ENCODE measurements around the gene DHFR.
"Not testable (repeated sequence)": the region's sequence is repeated elsewhere in the genome, so short reads cannot be mapped to it uniquely, and the experiment has no call there.

The DHFR gene

DNA sequence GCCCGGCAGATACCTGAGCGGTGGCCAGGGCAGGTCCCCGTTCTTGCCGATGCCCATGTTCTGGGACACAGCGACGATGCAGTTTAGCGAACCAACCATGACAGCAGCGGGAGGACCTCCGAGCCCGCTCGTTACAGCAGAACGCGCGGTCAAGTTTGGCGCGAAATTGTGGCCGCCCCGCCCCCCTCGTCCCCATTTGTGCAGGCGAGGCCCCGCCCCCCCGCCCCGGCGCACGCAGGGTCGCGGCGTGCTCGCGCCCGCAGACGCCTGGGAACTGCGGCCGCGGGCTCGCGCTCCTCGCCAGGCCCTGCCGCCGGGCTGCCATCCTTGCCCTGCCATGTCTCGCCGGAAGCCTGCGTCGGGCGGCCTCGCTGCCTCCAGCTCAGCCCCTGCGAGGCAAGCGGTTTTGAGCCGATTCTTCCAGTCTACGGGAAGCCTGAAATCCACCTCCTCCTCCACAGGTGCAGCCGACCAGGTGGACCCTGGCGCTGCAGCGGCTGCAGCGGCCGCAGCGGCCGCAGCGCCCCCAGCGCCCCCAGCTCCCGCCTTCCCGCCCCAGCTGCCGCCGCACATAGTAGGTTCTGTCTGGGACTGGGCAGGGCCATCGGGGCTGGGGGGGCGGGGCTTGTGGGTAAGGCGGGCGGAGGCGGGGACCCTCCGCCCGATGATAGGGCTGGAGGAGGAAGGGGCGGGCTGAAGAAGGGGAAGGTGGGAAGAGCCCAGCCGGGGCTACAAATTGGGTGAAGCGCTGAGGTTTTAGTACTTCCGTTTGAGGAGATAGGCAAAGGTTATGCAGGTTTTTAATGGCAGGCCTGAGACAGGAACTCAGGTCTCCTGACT, at the start of gene DHFR, which contains the start of gene MSH3:
Gene DHFR, minus strand, starts transcription at position 593 of the 840 bp plus-strand sequence. Its CDS starts 494 bp downstream, at position 99.
Gene MSH3, plus strand, starts transcription at position 262 of the 840 bp plus-strand sequence. Its CDS starts 76 bp downstream, at position 338.
- DNase-seq = peak; percentile 84

- DNase-seq = no peak
These were observed 49.4 kb upstream of the DHFR start for GRCh38 chr5:80704221-80704620.

- no peak for DNase-seq
These were observed 49.0 kb upstream of the DHFR start for GRCh38 chr5:80703747-80704146.

- DNase-seq = no peak
These were observed 48.5 kb upstream of the DHFR start for GRCh38 chr5:80703291-80703690.

- DNase-seq = peak; percentile 75
These were observed 46.8 kb upstream of the DHFR start for GRCh38 chr5:80701597-80701996.

DNA sequence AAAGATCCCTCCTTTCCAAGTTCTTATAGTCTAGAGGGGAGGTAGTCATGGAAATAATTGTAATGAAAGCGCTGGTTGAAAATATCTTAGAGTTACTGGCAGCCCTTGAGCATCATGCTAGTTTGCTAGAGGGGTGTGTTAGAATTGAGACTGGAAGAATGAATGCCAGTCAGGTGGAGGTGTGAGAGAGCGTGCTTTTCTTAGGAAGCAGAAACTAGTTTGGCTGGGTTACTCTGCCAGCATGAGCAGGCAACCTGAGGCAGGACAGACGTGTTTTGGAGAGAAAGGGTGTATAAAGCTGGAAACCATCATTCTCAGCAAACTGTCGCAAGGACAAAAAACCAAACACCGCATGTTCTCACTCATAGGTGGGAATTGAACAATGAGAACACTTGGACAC, 43.6 kb upstream of the DHFR start:
- no peak for DNase-seq

DNA sequence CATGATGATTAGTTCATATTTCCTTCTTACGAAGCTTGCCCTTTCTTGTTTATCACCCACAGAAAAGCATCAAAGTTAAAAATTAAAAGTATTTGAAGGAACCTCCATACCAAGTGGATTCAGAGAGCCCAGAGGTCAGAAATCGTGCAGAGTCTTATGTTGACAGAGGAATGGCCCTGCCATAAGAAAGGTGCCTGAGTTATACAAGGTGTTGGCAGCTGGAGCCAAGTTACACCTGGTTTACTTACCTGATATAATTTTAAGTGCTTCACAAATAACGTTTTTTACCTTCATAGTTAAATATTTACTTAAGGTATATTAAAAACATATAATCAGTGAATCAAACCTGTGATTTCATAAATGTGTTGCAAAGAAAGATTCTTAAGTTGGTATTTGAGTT, 42.3 kb upstream of the DHFR start:
- no peak for DNase-seq

- no peak for DNase-seq
These were observed 41.7 kb upstream of the DHFR start for GRCh38 chr5:80696450-80696849.

DNA sequence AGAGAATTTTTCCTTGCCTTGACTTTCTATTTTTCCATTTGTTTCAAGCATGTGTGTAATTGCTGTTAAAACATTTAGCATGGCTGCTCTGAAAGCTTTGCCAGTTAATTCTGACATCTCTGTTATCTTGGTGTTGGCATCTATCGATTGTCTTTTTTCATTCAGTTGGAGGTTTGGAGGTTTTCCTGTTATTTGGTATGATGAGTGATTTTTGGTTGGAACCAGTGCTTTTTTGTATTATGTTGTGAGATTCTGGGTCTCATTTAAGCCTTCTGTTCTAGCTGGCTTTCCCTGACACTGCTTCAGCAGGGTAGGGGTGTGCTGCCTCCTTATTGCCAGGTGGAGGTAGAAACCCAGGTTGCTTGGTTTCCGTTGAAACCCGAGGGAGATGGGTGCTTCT, 40.9 kb upstream of the DHFR start:
- no peak for DNase-seq

- DNase-seq = no peak
These were observed 34.8 kb upstream of the DHFR start for GRCh38 chr5:80689627-80690026.

DNA sequence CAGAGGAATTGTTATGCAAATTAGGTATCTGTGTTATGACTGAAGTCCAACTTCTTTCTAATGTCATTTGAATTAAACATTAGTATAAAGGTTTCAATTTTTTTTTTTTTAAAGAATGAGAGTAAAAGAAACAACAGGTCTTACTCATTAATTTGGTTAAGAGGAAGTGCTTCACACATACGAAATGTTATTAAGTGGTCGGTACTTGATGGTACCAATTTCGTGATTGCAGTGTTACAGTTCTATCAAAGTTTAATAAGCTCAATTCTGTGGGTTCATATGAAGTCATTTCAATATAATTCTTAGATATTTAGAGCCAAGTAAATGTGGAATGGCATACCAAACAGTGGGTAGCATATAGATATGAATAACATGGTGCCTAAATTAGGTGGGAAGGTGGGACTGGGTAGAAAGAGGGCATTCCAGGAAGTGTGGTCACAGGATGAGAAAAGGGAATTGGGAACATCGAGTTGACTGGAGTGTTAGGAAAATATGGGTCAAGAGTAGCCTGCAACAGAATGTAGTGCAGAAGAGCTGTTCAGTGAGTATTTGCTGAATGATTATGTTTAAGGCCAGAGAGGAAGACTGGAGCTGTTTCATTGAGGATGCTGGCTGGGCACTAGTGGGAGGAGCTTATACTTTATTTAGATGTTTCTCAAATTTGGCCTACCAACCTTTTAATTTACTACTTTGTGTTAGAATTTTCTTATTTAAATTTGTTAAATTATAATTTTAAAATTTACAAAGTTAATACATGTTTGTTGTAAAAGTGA, 34.1 kb upstream of the DHFR start:
- no peak for DNase-seq

DNA sequence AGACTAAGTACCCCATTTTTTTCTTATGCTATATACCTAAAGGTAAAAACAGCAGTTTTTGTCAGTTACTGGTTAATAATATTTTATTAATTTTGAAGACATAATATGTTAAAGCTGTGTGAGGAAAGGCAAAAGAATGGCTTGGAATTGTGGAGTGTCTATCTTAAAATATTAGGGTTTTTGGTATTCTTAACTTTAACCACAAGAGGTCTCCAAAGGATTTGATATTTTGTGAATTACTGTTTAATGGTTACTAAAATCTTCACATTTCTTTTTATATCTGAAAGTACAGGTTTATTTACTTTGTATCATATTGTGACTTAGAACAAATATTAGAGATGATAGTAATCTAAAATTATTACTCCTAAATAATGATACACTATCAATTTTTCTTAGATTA, 32.0 kb upstream of the DHFR start:
- no peak for DNase-seq

DNA sequence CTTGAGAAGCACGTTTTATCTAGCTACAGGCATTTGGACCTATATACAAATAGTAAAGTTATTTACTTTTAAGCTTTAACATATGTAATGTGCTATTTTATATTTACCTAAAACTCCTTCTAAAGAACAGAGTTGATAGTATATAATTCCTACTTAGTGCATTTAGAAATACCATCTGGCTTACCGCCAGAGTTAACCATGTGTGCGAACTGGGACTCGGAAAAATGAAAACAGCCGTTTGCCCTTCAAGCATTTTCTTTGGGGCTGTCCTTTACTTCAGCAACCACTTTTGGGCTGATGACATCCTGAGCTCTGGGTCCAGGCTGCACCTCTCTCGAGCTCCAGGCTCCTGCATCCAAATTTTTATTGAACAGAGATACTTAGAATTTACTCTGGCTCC, 21.9 kb upstream of the DHFR start:
- no peak for DNase-seq

GRCh38 chr5:80672140-80672736, 17.5 kb upstream of the DHFR start:
- peak; percentile 48 for DNase-seq

DNA sequence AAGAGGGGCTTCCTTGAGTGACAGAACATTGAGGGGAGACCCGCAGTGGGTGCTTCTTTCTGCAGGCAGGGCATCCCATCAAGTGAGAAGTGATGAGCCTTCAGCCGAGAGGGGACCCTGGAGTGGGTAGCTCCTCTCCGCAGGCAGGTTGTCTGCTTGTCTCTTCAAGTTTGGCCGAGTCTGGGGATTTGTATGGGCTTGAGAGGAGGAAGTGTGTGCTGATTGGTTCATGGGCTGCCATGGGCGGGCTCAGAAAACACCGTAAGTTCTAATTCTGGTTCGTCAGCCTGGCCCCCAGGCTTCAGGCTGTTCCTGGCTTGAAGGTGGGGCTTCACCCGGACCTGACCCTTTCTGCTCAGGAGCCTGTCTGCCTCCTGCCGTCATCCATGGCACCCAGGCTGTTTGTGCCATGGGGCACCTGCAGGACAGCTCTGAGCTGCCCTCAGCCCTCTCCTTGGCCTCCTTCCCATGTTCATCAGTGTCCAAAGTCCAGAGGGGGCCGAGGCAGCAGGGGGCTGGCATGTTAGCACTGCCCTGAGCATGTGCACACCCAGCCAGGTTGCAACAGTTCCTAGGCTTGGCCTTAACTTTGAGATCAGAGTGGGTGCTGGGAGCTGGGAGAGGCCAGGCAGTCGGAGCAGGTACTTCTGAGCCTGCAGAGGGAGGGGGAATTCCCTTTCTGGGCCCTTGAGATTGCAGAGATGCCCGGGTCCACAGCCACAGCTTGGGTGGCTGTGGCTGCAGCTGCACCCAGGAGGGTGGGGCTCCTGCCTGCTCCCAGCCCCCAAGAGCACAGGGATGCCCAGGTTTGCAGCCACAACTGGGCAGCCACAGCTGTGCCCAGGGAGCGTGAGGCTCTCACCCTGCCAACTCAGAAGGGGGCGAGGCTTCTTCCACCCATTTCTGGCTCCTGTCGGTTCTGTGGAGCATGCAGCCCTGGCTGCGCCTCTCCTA, 13.5 kb upstream of the DHFR start:
- DNase-seq = no peak

- no peak for DNase-seq
These were observed 12.6 kb upstream of the DHFR start for GRCh38 chr5:80667384-80667783.

- DNase-seq = no peak
These were observed 10.3 kb upstream of the DHFR start for GRCh38 chr5:80665057-80665456.

GRCh38 chr5:80662108-80662507, 7.3 kb upstream of the DHFR start:
- no peak for DNase-seq

GRCh38 chr5:80660661-80661060, 5.9 kb upstream of the DHFR start:
- not testable (repeated sequence) for DNase-seq

- no peak for DNase-seq
These were observed 4.3 kb upstream of the DHFR start for GRCh38 chr5:80659106-80659505.

DNA sequence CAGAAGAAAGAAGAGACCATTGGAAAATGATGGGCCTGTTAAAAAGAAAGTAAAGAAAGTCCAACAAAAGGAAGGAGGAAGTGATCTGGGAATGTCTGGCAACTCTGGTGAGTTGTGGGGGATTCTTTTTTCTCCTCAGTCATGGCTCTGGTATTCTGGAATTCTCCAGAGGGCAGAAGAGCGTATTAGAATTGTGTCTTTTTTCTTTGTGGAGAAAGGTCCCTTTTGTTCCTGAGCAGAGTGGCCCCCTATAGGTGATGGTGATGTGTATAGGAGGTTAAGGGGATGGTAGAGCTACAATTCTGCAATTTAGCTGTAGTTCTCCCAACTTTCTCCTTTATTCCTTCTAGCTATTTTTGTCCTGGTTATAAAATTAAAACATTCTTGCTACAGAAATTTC, 1.6 kb upstream of the DHFR start:
- no peak for DNase-seq

GRCh38 chr5:80655231-80655774, 520 bp upstream of the DHFR start:
- DNase-seq = no peak

Measured in NCI-H226 (cell line).